PFSK-1 (cell line): ENCODE data around the gene DNAJA4.

Source experiments
- FOXP2 ChIP-seq: optimal IDR thresholded peaks from 2 replicates; pipeline ENCODE3; 2011; ENCODE audit warnings: borderline replicate concordance, control low read depth, inconsistent platforms; ENCODE audit not compliant: insufficient read depth; ENCODE audit errors: extremely low read length, extremely low read depth
- POLR2AphosphoS5 ChIP-seq: IDR thresholded peaks from 2 replicates; pipeline ENCODE4 v1.6.1; 2012; ENCODE audit warnings: low read depth, mild to moderate bottlenecking, control low read depth, low read length, moderate library complexity
- SIN3A ChIP-seq: IDR thresholded peaks from 2 replicates; pipeline ENCODE4 v1.6.1; 2012; ENCODE audit warnings: mild to moderate bottlenecking, low read length, moderate library complexity, borderline replicate concordance; ENCODE audit not compliant: insufficient read depth
- TAF1 ChIP-seq: IDR thresholded peaks from 2 replicates; pipeline ENCODE4 v1.6.1; 2012; ENCODE audit warnings: low read length, control low read depth, borderline replicate concordance; ENCODE audit not compliant: insufficient read depth
- TF ChIP-seq, protein P1 (sequence below), 2 experiments: IDR thresholded peaks; 2 replicates each; pipeline versions ENCODE4 v1.6.1 to v1.8.0; 2011 to 2012; ENCODE audit warnings: low read depth in 2 of 2, low read length in 2 of 2, control low read depth in 1 of 2, inconsistent platforms in 1 of 2, mild to moderate bottlenecking in 1 of 2, moderate library complexity in 1 of 2; ENCODE audit not compliant: insufficient read depth in 1 of 2

Gene DNAJA4

DNA sequence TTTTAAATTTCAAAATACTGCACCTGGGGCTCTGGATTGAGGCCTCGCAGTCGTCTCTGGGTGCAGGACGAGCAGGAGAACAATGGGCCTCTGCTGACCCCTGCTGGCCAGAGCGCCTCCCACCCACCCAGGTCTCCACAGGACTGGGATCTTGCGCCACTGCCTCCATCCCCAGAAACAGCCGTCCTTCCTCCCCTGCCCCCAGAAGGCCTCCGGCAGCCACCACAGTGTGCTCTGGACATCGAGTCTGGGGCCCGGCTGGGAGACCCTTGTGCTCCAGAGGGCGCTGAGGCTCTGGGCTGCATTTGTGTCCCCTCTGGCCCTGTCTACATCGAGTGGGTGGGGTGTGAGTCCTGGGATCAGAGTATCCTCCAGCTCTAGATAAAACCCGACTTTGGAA is 23.3 kb upstream of the DNAJA4 start:
- no peak for TF ChIP-seq SIN3A
- TF ChIP-seq FOXP2, result peak; percentile 62
- no peak for TF ChIP-seq TAF1

DNA sequence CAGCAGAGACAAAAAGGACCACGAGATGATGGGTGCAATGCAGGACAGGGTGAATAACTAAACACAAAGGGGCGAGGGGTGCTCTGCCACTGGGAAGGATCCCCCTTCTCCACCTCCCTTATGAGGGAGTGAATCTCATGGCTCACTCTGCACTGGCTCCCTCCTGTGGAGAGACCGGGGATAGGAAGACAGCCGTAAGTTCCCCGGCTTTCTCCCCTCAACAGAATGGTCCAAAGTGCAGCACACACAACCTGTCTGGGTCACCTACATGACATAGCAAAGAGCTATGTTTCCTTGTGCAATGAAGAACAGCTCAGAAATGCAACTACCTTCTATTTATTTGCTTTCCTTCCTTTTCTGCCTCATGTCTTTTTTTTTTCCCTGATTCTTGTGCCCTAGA is 22.2 kb upstream of the DNAJA4 start:
- TF ChIP-seq POLR2AphosphoS5 (no peak), SIN3A (no peak), FOXP2 (no peak), TAF1 (no peak)
- TF ChIP-seq, protein P1, sequence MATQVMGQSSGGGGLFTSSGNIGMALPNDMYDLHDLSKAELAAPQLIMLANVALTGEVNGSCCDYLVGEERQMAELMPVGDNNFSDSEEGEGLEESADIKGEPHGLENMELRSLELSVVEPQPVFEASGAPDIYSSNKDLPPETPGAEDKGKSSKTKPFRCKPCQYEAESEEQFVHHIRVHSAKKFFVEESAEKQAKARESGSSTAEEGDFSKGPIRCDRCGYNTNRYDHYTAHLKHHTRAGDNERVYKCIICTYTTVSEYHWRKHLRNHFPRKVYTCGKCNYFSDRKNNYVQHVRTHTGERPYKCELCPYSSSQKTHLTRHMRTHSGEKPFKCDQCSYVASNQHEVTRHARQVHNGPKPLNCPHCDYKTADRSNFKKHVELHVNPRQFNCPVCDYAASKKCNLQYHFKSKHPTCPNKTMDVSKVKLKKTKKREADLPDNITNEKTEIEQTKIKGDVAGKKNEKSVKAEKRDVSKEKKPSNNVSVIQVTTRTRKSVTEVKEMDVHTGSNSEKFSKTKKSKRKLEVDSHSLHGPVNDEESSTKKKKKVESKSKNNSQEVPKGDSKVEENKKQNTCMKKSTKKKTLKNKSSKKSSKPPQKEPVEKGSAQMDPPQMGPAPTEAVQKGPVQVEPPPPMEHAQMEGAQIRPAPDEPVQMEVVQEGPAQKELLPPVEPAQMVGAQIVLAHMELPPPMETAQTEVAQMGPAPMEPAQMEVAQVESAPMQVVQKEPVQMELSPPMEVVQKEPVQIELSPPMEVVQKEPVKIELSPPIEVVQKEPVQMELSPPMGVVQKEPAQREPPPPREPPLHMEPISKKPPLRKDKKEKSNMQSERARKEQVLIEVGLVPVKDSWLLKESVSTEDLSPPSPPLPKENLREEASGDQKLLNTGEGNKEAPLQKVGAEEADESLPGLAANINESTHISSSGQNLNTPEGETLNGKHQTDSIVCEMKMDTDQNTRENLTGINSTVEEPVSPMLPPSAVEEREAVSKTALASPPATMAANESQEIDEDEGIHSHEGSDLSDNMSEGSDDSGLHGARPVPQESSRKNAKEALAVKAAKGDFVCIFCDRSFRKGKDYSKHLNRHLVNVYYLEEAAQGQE (IDR thresholded peaks at IDR 0.05; ENCODE audit: insufficient read depth in 1 of 2, low read depth in 2 of 2, low read length in 2 of 2), result no peak

DNA sequence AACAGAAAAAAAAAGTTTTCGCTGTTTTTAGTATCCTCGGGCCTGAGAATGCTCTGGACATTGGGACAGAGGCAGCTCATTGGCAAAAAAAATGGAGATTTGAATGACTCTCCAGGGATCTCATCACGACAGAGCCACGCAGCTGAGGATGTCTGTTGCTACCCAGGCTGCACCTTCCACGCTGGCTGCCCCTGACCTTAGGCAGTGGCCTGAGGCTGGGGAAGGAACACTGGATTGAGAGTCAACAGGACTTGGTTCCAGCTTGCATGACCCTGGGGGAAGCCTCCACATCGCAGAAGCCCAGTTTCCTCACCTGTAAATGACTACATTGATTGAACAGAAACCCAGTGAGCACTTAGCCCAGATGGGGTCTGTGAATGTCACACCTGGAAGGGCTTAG is 21.3 kb upstream of the DNAJA4 start:
- TF ChIP-seq POLR2AphosphoS5, result no peak
- TF ChIP-seq, protein P1 (IDR thresholded peaks at IDR 0.05; ENCODE audit: insufficient read depth in 1 of 2, low read depth in 2 of 2, low read length in 2 of 2), result no peak
- no peak for TF ChIP-seq TAF1
- no peak for TF ChIP-seq FOXP2
- TF ChIP-seq SIN3A, result no peak

DNA sequence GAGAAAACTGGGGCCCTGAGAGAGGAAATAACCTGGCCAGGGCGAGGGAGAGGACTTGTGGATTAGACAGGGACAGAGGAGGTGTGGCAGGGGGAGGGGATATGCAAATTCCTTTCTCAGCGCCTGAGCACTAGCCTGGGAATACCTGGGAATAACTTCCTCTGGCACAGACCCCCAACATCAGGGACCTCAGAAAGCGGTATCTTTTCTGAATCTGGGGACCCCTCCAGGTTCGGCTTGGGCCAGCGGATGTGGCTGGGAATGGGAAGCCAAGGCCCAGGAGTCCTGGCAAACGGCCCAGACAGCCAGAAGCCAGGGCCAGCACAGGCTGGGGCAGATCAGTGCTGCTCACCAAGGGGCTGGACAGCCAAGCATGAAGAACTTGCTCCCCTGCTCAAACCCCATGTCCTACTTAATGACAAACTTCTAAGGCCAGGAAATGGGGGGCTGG is 20.8 kb upstream of the DNAJA4 start:
- TF ChIP-seq SIN3A, result no peak
- TF ChIP-seq, protein P1 (IDR thresholded peaks at IDR 0.05; ENCODE audit: insufficient read depth in 1 of 2, low read depth in 2 of 2, low read length in 2 of 2), result no peak
- TF ChIP-seq TAF1, result no peak
- TF ChIP-seq FOXP2, result no peak
- no peak for TF ChIP-seq POLR2AphosphoS5

DNA sequence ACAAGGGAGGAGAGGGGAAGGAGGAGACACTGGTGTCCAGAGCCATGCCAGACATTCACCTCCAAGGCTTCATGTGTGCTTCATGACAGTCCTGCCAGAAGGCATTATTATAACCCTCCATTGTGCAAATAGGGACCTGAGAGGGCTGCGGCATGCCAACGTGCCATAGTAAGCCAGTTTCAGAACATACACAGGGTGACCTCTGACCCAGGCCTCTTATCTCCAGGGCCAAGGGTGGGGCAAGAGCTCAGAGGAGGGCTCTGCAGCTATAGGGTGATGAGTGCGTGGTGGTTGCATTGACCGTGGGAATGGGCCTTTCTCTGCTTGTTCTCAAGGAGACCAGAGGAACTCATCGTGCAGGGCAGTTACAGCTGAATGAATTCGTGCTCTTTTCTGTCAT is 20.3 kb upstream of the DNAJA4 start:
- TF ChIP-seq FOXP2 (no peak), TAF1 (no peak), SIN3A (no peak), POLR2AphosphoS5 (no peak)
- TF ChIP-seq, protein P1 (IDR thresholded peaks at IDR 0.05; ENCODE audit: insufficient read depth in 1 of 2, low read depth in 2 of 2, low read length in 2 of 2), result no peak
